GM12878 (cell line): ENCODE results near the gene LASP1.

ENCODE experiments used
- CREB1 ChIP-seq: IDR thresholded peaks from 2 replicates; pipeline ENCODE4 v1.6.1; 2012; ENCODE audit warnings: low read depth, mild to moderate bottlenecking, inconsistent platforms
- NR2C2 ChIP-seq: IDR thresholded peaks from 2 replicates; pipeline ENCODE4 v1.6.1; 2011; ENCODE audit warnings: borderline replicate concordance, low read depth; ENCODE audit not compliant: control insufficient read depth, insufficient read length
- POLR2AphosphoS5 ChIP-seq: IDR thresholded peaks from 2 replicates; pipeline ENCODE4 v1.6.1; 2011; ENCODE audit warnings: mild to moderate bottlenecking, low read length, inconsistent platforms
- RFX5 ChIP-seq: IDR thresholded peaks from 2 replicates; pipeline ENCODE4 v1.6.1; 2011; ENCODE audit warnings: low read depth, low read length, improper control_type of control experiment

DNA sequence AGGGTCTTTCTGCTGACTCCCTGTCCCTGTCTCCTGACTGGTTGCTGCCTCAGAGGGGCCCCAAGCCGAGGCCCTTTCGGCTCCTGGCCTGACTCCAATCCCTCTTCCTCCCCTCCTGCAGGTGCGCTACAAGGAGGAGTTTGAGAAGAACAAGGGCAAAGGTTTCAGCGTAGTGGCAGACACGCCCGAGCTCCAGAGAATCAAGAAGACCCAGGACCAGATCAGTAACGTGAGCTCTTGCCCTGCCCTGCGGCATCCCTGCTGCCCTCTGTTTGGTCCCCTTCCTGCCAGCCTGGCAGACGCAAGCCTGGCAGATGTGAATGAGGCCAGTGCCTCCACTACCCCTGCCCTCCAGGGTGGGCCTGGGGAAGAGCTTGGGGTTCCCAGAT is 28.4 kb downstream of the LASP1 start:
- TF ChIP-seq CREB1 (no peak), RFX5 (no peak), NR2C2 (no peak), POLR2AphosphoS5 (no peak)
